ENCODE measurements around the gene SLC44A1.

SLC44A1 gene

DNA sequence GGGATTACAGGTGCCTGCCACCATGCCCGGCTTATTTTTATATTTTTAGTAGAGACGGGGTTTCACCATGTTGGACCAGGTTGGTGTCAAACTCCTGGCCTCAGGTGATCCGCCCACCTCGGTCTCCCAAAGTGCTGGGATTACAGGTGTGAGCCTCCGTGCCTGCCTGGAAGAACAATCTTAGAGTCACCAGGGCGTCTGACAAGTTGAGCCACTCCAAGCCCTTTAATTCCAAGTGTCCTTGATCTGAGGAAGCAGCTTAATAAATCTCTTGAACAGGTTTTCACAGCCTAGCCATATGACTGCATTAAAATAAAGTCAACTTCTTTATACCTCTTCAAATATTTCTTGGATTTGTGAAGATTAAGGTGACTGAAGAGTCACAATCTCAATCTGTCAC, 31.5 kb downstream of the SLC44A1 start:
- DNase-seq: no peak

DNA sequence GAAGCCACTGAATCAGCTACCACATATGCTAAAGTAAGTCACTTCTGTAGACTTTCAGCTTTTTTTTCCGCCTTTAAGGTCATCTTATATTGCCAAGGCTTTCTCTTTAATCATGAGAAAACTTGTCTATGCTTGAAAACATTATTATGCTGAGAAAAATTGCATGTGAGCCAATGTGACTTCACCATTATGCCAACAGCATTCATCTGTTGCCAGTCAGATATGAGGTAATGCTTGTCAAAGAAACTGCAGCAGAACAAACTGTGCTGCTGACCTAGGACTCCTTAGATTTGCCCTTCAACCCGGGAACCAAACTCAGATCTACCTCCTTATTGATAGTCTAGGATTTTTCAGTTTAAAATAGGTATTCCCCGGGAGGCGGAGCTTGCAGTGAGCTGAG, 34.3 kb downstream of the SLC44A1 start:
- DNase-seq: no peak

DNA sequence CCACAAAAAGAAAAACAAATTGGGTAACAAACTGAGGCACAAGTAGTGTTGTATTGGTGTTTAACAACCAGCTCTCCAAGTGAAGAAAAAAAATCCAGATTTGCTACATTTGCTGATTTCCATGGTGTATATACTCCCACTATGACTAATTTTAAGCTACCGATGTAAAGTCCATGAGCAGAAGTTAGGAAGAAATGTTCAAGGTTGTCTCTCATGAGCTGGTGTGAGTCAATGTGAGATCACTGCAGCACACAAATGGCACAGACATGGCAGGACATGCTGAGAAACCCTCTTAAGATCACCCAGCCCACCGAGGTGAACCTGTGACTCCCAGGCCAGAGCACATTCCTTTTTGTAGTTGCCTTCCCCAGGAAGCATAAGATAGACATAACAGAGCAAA, 36.2 kb downstream of the SLC44A1 start:
- DNase-seq: no peak

DNA sequence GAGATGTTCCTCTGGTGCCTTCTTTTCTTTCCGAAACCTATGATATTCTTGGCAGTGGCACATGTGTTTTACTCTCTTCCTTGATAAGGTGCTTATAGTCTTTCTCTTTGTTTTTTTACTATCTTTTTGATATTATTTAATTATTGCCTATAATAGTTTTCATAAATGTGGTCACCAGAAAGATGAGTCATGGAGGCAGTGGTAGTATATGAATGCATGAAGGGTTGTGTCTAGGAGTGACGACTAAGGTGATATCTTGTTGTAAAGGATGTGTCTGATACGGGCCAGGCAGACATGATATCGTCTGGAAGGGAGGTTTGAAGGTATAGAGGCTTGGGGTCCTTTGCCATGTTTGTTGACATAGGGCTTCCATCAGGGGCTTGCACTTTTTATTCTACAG, 36.8 kb downstream of the SLC44A1 start:
- DNase-seq: no peak

DNA sequence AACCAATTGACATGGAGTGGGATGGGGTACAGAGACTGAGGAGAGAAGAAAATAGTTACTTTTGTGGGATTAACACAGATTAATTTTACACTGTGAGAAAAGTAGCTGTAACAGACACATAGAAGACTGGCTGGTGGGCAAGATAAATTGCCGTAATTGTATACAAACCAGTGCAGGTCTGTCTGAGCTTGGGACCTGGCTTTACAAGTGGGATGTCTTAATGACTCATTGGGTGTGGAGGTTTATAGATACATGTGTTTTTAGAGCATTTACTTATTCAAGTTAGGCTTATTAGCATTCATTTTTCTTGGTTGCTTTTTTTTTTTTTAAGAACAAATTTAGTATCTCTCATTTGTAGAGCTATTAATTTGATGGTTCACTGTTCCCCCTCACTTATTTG, 37.5 kb downstream of the SLC44A1 start:
- DNase-seq: no peak

DNA sequence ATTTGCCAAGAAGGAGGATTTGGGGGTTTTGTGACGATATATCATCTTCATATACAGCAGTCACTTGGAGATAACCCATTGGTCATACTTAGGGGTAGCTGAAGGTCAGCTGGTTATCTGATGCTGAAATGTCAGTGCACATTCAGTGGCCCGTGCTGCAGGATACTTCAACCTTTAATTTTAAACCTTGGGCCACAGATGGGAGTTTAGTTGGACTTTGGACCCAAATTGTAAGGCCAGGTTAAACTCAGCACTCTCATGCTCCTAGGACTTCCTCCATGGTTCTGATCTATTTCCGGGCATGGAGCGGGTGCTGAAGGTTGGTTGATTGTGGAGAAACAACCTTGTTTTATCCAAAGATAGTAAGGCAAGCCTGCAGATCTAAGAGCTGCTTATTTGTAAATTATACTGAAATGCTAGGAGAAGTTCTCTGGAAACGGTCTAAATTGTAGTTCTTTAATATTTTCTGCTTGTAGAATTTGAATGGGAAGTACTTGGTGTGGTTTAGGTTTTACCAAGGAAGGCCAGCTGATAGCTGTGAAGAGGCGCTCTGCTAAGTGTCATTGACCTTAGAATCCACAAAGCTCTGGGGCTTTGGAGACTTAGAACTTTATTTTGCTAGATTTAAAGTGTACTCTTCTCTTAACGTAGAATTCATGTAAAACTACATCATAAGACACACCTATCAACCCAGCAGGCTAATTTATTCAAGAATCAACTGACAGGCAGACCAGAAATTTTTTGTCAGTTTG, 38.6 kb downstream of the SLC44A1 start:
- no peak for DNase-seq

DNA sequence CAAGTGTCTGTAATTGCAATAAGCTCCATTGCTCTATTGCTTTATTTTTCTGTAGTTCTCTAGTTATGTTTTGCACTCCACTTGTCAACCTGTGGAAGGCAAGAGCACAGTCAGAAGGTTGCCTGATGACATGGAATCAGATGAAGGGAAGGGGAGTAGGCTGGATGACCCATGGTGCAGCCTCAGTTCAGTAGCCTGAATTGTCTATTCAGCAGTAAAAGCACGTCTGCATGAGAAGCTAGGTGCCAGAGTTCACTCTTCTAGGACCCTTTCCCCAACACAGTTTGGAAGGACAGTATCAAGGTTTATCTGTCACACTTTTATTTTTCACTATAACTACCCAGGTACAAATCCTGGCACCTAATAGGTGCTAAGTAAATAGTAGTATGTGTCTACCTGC, 39.3 kb downstream of the SLC44A1 start:
- DNase-seq: no peak

DNA sequence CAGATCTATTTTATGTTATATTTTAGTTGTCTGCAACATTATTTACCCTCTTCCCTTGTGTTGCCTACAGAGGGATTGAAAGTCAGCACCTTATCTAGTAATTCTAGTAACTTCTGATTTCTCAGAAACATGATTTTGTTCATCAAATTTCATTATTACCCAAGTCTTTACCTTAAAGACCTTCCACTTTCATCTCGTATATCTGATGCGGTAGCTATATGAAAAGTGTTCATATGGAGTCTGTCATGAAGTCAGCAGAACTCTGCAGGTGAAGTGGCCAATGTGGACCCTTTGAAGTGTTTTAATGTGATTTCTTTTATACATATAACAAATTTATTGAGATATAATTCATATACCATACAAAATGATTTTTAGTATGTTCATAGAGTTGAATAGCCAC, 40.0 kb downstream of the SLC44A1 start:
- no peak for DNase-seq

DNA sequence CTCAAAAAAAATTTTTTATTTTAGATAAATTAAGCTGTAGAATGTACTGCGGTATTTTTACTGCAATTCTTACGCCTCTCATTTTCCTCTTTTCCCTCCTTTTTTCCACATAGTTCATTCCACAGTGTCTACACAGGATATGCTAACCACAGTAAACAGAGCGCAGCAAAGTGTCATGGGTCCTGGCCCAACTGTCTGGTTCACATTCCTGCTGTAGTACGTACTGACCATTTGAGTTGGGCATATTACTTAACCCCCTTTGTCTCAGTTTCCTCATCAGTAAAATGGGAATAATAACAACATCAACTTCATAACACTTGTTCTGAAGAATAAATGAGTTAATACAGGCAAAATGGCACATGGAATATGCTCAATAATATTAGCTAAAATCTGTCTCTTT, 41.6 kb downstream of the SLC44A1 start:
- DNase-seq: no peak

DNA sequence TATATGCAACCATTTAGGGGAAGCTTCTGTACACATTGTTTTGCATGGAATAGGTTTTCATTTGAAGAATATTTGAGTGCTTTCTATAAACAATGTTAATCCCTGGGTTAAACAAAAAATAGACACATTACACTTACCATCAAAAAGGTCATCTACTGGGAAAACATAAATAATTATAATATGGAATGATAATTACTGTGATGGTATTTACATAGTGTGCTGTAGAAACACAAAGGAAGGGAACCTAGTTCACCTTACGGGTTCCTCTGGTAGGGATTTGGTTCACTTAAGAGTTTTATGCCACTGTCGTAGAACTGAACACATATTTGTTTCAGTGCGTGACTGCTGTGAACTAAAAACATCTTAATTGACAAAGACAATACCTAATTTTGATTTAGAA, 44.9 kb downstream of the SLC44A1 start:
- peak; percentile 24 for DNase-seq

DNA sequence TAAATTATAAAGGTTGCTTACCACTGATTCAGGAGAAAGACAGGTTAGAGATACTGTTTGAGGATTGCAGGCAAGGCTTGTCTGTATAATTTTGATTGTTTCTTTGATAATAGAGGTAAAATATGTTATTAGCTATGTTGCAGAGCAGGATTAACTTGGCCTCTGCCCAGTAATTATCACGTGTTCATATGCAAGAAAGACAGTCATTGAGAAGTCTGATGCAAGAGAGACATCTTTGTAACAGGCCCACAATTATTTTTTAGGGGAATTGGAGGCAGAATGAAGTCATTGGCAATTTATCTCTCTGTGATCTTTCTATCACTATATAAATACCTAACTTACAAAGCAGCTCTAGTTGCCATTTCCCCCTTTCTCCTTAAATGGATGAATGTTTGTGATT, 46.0 kb downstream of the SLC44A1 start:
- no peak for DNase-seq

DNA sequence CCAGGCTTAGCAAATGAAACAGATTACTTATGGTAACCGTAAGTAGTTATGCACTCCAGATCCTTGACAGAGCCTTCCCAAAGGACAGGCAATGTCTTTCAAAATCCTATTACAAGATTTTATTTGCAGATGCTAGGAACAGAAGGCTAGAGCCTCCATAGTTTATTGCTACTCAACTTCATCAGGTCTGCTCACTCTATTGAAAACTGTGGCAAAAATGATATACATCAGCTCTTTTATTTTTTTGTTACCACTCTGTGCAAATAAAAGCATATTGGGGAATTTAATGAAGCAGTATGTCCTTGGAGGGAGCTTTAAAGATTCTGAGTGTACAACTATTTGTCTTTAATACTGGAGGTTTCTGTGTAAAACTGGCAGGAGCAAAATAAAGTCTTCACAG, 46.5 kb downstream of the SLC44A1 start:
- DNase-seq: no peak

DNA sequence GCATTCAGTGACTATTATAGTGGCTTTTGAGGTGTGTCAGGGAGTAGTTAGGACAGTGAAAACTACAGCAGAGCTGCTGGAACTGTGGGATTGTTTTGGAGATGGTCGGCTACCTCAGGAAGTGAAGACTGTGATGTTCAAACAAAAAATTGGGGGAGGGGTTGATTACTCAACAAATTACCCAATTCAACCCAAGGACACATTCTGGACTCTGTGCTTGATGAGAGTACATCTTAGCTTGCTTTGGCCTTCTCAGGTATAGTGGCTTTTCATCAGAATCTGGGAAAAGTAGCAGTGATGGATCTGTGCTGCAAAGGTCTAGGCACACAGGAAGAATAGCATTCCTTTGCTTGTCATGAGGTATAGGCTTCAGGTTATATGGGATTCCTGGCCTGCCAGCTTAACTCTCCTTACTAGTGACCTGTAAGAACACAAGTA, 47.0 kb downstream of the SLC44A1 start:
- no peak for DNase-seq

DNA sequence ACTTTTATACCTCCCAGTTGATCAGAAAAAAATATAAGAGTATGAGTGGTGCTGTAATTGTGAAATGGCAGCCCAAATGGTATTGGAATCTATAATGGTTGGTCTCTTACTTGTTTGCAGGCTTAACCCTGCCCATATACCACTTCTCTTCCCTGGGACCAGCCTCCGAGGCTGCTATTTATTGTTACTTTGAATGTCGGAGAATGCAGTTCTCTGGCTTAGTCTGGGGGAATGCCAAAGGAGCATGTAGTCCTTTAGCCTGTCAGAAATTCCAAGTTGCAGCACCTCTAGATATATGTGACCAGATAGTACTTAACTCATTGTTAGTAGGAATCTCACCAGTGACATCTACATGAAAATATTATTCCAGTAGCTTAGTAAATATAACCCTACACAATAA, 47.5 kb downstream of the SLC44A1 start:
- no peak for DNase-seq

DNA sequence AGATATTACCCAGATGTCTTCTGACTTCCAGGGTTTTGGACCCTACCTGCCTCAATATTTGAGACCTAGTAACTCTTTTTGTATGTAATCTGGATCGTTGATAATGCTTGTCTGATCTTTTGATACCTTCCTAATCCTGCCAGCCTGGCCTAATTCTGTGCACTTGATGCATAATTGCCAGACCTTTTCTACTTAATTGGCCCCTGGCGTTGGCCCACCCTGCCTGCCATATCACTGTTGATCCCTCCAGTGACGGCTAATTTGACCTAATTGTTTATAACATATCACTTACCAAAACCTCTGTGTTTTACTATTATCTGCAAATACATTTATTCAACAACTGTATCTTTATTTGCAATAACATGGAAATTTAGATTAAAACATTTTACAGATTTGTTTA, 49.0 kb downstream of the SLC44A1 start:
- no peak for DNase-seq

DNA sequence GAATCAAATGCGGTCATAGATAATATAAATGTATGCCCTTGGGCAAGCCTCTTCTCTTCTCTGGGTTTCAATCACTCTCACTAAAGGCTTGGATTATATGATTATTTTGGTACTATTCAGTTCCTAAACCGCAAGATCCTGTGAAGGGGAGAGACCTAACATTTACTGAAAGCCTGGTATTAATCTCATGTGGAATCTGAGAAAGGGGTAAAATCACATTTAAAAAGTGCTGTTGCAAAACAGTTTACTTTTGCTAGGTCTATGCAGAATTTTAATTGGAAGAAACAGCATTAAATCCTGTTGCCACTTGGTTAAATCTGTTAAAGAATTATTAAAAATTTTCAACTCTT, 50.7 kb downstream of the SLC44A1 start:
- no peak for DNase-seq

DNA sequence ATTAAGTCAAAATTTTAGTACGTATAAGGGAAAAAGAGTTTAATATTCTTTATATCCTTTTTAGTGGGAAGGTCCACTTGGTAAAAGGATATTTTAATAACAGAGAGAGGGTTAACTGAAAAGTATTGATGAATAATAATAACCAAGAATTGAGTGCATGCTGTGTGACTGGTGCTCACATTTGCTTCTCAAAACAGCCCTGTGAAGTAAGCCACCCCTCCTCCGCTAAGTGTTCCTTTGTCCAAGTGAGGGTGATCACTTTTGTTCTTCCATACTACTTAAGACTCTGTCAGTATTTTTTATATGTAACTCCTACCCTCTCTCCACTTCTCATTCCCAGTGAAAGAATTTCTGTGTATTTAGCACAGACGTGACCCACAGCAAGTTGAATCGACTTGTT, 51.5 kb downstream of the SLC44A1 start:
- DNase-seq: no peak

DNA sequence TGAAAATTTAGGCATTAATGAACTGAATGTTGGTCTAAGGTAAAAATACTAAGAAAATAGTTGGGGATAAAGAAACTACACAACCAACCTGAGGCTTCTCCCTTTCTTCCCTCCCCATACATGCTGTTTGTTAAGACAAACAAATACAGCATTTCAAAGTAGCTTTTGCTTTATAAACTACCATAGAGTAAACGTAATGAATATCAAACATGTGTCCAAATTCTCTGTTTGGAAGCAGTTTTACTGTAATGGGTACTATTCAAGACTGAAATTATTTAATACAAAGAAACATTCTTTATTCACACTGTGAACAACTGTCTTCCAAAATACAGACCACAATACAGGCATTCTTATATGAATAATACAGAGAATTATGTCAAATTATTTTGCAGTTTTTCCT, 52.0 kb downstream of the SLC44A1 start:
- DNase-seq: no peak

DNA sequence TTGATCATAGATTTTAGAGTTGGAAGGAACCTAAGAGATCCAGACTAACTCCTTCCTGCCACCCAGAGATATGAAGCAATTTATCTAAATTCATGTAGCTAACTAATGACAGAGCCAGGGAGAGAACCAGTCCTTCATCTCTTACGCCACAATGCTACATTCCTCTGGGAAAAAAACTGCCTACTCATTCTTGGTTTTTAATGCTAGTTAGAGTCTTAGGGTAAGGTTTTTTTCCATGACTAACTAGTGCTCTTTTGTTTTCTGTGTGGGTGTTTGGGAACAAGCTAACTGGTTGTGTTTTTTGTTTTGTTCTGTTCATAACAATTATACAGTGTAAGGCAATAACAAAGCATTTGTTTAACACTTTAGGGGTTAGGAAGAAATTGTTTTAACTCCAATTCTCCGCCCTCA, 52.4 kb downstream of the SLC44A1 start:
- no peak for DNase-seq

DNA sequence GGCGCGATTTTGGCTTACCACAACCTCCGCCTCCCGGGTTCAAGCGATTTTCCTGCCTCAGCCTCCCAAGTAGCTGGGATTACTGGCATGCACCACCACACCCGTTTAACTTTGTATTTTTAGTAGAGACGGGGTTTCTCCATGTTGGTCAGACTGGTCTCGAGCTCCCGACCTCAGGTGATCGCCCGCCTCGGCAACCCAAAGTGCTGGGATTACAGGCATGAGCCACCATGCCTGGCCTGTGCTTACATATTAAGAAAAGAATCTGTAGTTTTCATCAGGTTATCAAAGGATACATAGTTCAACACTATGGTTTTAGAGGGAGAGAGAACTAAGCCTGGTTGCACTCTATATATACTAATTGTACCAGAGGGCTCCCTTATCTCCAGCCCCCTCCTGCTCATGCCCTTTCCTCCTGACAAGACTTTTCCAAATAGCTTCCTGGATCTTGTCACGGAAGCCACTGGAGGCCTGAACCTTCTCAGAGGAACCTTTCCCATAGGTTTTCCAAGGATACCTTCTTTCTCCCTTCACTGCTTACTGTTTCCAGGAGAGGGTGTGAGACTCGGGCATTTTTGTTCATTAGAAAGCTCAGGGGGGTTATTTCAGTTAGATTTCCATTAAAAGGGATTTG, 53.1 kb downstream of the SLC44A1 start:
- no peak for DNase-seq

DNA sequence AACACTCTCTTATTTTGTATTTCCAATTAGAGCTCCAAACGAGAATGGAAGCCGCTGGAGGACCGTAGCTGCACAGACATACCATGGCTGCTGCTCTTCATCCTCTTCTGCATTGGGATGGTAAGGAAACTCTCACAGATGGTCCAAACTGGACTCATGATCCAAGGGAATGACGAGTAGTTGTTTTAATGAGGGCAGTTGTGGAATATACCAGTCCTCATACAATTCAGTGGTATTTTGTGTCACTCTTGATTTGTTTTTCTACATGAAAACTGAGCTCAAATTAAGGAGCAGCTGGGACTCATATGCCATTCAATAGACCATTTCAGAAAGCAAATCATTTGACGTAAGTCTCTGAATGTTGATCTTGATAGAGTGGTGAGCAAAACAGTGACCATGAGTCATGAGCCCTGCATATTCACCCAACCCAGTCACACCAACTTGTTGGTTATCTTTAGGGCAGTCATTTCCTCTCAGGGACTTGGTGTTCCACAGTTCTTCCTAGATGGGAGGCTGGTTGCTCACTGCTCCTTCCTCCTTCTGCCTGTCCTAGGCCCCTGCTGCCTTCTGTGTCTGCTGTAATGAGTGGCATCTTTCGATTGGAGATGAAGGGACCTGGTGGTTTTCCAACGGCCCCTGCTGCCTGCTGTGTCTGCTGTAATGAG, 54.9 kb downstream of the SLC44A1 start:
- no peak for DNase-seq

DNA sequence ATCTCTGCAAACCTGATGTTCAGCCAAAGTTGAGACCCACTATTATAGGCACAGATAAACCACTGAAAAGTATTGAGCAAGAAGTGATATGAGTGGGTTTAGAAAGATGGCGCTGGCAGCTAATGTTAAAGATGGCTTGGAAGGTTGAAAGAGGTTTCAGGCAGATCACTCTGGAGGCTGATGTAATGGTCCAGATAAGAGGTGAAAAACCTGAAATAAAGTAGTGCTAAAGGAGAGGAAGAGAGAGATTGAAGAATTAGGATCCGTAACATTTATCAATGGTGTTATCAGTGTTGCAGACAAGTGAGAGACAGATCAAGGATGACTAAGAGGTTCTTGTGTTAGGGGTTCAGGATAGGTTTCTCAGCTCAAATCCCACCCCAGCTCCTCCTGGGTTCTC, 58.3 kb downstream of the SLC44A1 start:
- DNase-seq: no peak

DNA sequence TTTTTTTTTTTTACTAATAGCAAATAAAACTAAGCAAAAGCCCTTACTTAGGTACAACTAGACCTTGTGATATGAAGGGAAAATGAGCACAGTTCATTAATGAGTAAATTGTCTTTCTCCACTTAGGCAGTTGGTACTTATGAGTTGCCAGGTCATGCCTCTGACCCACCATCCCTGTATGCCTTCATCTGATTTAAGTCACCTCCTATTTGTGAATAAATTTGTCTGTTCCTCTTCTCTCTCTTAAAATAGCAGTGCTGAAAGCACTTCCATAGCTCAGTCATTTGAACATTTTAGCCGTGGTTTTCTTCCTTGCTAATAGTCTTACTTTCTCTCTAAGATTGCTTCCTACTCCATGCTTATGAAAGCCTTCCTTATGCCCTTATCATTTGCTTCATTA, 61.4 kb downstream of the SLC44A1 start:
- DNase-seq: no peak

DNA sequence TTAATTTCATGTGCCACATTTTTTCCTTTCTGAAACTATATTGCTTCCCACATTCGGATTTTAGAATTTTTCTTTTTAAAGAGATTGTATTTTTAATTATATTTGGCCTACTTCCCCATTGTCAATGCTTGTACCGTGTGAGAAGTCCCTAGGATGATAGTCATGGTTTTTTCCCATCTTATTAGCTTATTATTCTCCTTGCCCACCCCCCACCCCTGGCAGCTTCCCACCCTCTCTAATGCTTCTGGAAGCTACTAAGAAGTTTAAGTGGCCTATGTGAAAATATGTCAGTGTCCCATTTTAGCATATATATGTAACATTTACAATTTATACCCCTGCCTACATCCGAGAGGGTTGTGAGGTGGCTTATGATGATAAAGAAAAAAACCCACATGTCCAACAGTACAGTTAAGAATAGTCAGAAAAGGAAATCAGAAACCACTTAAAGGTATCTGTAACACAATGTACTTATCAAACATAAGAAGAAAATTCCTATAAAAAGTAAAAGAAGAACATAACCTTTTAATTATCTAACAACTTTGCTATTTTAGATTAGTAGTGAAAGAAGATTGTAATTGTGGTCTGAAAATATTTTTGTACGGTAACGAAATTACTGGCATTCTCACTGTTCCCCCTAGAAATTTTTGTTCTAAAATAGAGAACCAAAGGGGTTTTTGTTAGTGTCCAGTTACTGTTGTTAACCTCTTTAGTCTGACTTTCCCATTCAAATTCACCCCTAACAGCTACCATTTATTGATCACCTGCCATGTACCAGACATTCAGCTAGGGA, 62.1 kb downstream of the SLC44A1 start:
- DNase-seq: no peak

Data from NCI-H526 treated with DMSO at 0.1 percent for 48 hours (cell line).